GM12892 (cell line): ENCODE data around the gene RAP2A.

Experiments
- DNase-seq: peaks from one replicate; pipeline ENCODE4 v3.0.0; 2011; ENCODE audit not compliant: insufficient read length
- FAIRE-seq: peaks from 2 replicates; lab custom pipeline; 2011; peaks lifted over from hg19 to GRCh38; lab: Jason Lieb, UNC
- POLR2A ChIP-seq: IDR thresholded peaks from 2 replicates; pipeline ENCODE4 v1.6.1; 2011; ENCODE audit warnings: low read depth, low read length, control low read depth
- POLR2AphosphoS5 ChIP-seq: IDR thresholded peaks from 2 replicates; pipeline ENCODE4 v1.6.1; 2011; ENCODE audit warnings: low read depth, low read length, control low read depth
- TAF1 ChIP-seq: IDR thresholded peaks from 2 replicates; pipeline ENCODE4 v1.6.1; 2011; ENCODE audit warnings: low read depth, mild to moderate bottlenecking, control low read depth, low read length, borderline replicate concordance

RAP2A gene

DNA sequence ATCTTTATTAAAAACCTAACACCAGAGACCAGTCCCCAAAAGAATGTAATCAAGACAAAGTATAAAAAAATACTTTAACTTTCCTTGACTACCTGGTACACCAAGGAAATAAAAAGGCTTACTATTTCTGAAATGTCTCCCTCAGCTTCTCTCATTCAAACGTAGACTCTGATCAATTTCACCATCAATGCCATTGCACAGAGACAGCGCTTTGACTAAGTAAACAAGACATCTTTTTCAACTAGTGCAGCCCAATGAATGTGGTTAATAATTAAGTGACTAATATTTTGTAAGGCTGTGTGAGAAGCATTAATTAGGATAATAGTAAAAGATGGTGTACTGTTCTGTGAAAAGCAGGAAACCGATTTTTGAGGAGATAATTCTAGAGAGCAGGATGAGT lies 7.3 kb upstream of the RAP2A start:
- no peak for DNase-seq
- no peak for TF ChIP-seq TAF1
- no peak for TF ChIP-seq POLR2AphosphoS5
- TF ChIP-seq POLR2A = no peak
- no peak for FAIRE-seq

GRCh38 chr13:97429681-97430081 lies 4.3 kb upstream of the RAP2A start:
- no peak for DNase-seq
- FAIRE-seq = no peak

DNA sequence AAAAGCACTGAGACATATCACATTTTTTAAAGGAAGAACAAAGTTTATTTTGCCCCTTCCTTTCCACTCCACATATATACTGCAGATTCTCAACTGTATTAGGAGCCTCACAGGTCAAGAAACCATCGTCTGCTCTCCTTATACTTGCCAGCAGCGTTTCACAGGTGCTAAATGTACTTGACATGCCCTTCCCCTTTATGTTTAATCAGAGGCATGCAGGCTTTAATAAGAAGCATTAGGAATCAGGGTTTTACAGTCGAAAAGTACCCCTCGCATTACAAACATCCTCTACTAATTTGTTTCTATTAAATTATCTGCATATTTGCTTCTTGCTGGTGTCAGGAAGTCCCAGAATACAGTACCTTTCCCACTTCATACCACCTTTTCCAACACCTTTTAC lies 3.7 kb upstream of the RAP2A start:
- DNase-seq (no peak), FAIRE-seq (no peak)
- no peak for TF ChIP-seq TAF1
- no peak for TF ChIP-seq POLR2A
- no peak for TF ChIP-seq POLR2AphosphoS5

More at GRCh38 chr13:97429681-97430081, 4.3 kb upstream of the RAP2A start:
- no peak for TF ChIP-seq POLR2AphosphoS5
- TF ChIP-seq POLR2A = no peak
- no peak for TF ChIP-seq TAF1

DNA sequence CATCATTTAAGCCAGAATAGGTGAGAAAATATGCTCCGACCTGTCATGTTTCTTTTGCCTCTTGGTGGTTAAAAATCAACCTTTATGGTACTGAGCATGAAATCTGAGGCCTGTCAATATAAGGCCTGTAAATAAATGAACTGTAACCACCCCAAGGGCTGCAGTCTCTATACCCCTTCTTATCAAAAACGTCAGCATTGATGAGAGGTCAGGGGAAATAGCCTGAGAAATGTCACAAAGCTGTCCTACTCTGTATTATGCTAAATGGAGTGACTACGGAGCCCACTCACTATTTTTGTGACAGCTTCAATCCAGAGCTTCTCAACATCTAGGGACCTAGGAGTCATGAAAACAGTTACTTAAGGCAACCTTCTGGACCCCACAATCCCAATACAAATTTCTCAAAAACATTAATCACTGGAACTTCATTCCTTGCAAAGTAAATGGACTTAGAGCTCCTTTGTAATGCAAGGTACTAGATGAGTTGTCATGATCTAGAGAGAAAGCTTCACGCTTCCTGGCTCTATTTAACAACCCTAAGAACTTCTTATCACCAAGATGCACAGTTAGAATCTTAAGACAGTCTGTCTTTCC lies 2.7 kb upstream of the RAP2A start:
- FAIRE-seq (no peak), DNase-seq (no peak)
- TF ChIP-seq POLR2AphosphoS5 (no peak), TAF1 (no peak)

DNA sequence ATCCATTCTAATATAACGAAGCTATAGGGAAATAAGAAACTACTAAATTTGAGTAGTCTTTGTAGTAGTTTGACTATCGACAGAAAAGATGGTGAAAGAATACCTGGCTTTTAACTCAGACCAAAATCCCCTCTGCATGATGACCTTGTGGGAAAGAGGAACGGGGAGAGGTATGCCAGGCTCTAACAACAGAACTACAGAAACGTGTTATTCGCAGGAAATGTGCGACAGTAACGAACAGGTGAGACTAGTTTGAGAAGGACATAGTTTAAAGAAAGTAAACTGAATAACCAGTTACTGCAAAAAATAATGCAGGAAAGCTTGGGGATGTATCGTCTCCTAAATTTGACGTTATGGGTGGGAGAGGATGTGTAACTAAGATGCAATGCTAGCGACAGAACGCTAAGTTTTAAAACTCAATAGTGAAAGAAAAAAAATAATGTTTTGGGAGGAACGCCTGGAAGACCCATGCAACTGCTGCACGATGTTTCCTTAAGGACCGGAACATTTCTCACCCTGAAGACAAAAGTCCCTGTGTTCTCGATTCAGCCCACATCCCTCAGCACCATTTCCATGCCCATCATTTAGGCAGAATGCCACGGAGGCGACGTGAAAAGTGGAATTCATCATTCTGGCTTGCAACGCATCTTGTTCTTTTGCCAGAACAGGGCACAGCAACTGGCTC lies 1.6 kb upstream of the RAP2A start:
- peak; percentile 57 for FAIRE-seq
- TF ChIP-seq TAF1 (no peak), POLR2A (peak; percentile 65; the same call in 1 of the 2 replicates), POLR2AphosphoS5 (no peak)
- DNase-seq = no peak

- DNase-seq = peak; percentile 46
- TF ChIP-seq POLR2A (no peak; the same call in 1 of the 2 replicates), POLR2AphosphoS5 (peak; percentile 4; the same call in 1 of the 2 replicates)
- peak; percentile 97 for FAIRE-seq
Observed at GRCh38 chr13:97432917-97433726, 847 bp upstream of the RAP2A start.

GRCh38 chr13:97434397-97435201 lies 630 bp downstream of the RAP2A start:
- FAIRE-seq (peak; percentile 87), DNase-seq (no peak)

GRCh38 chr13:97435323-97435722 lies 1.4 kb downstream of the RAP2A start:
- FAIRE-seq (no peak), DNase-seq (no peak)
- TF ChIP-seq POLR2AphosphoS5 (no peak), TAF1 (no peak), POLR2A (no peak)

More at GRCh38 chr13:97434397-97435201, 630 bp downstream of the RAP2A start:
- no peak for TF ChIP-seq POLR2AphosphoS5
- no peak for TF ChIP-seq TAF1
- TF ChIP-seq POLR2A = no peak

DNA sequence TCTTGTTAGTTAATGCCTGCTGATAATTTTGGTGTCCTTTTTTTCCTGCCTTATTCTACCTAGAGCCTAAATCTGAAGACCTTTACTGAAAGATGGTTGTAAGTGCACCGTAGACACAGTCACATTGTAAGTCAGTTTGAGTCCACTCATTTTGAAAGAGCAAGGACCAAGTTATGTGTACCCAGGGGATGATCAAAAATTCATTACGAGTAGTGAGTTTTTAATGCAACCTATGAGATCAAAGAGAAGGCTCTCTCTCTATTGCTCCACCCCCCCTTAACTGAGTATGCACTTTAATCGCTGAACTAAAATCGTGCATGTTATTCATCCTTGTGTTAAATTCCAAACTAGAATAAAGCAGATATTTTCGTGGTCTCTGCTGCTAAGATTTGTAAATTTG lies 1.8 kb downstream of the RAP2A start:
- FAIRE-seq = peak; percentile 60
- TF ChIP-seq TAF1 = no peak
- TF ChIP-seq POLR2AphosphoS5 = no peak
- TF ChIP-seq POLR2A = no peak

DNA sequence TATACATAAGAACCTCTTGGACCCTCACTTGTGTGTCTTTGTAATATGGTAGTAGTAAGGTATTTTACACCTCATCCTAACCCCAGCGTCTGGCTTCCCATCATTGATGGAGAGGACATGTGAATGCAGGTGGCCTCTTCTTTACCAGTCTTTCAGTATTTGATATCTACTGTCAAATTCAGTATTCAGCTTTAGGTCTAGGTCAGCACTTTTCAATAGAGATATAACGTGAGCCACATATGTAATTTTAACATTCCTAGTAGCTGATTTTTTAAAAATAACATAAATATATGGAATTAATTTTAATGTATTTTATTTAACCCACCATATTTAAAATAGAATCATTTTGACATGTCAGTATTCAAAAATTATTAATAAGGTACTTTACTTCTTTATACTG lies 2.9 kb downstream of the RAP2A start:
- TF ChIP-seq TAF1 (no peak), POLR2AphosphoS5 (no peak), POLR2A (no peak)
- no peak for DNase-seq
- FAIRE-seq = no peak

More for the DNA sequence above, 1.8 kb downstream of the RAP2A start:
- DNase-seq = no peak

- FAIRE-seq = peak; percentile 44
- TF ChIP-seq POLR2A = no peak
- no peak for TF ChIP-seq TAF1
- TF ChIP-seq POLR2AphosphoS5 = no peak
- no peak for DNase-seq
Observed at GRCh38 chr13:97437729-97438128, 3.8 kb downstream of the RAP2A start.
